LHCN-M2 (cell line): ENCODE results near the gene NDFIP2. TPM values are rescaled to one million over a fixed set of nuclear protein-coding genes. Genes with fewer than 3 reads are reported as not detected.

Experiments used
- DNase-seq: peaks from one replicate; pipeline ENCODE4 v3.0.0-alpha.2; 2012; ENCODE audit warnings: low read depth
- total RNA-seq: library from RNA; depleted of rRNA; stranded (reverse); fragments of >200 nt; gene quantifications from 2 replicates; pipeline ENCODE4 v1.2.3, GENCODE V29; 2014

The NDFIP2 gene
- total RNA-seq, 1 experiment from 2014 or later: 44.1 TPM

DNA sequence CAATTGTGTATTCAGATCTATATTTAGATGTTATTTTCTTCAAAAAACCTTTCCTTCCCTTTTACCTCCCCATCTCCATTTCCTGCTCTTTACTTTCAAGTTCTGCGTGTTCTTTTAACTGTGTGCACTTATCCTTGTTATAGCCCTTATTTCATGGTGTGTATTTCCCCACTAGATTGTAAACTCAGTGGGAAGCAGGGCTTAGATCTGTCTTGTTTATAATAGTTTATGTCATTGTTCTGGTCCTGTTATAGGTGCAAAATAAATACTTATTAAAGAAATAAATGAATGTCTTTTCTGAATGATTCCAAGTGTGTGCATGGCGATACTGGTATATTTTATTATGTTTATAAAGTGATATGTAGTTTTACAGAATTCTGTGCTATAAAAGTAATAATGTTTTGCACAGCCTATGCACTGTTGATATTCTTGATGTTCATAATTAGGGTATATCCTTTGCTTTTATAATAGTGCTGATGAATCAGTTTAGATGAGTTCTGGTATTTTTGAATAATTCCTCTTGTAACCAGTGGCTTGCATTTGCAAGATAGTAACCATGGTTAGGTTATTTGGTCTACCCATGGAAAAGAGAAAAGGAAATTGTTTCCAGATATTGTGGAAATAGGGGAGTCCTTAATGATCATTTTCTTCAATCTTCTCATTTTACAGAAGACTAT, 12.1 kb downstream of the NDFIP2 start:
- no peak for DNase-seq

DNA sequence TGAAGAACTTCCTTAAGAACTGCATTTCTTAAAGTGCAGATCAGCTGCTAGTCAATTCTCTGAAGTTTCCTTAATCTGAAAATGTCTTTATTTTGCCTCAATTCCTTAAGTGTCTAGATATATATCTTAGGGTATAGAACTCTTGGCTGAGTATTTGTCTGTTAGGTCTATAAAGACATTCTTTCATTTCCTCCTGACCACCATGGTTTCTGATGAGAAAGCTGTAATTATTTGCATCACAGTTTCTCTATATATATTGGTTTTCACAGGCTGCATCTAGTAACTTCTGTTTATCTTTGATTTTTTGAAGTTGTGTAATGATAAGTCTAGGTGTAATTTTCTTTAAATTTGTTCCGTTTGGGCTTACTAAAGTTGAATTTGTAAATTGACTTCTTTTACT, 15.2 kb downstream of the NDFIP2 start:
- no peak for DNase-seq

DNA sequence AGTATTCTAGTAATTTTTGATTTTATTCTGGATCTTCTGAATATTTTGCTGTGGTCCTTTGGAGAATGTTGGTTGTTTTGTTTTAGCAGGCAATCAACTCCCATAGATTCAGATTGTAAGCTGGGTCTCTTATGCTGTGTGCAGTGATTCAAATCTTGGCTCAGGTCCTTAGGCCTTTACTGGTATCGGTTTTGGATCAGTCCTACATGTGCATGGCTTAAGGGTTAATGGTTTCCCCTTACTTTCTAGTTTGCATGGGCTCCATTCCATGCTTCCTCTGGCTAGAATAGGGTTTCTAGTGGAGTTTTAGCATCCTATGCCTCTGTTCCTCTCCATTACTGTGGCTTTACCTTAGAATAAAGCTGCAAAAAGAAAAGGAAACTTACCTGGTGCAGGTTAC, 16.1 kb downstream of the NDFIP2 start:
- DNase-seq: no peak

DNA sequence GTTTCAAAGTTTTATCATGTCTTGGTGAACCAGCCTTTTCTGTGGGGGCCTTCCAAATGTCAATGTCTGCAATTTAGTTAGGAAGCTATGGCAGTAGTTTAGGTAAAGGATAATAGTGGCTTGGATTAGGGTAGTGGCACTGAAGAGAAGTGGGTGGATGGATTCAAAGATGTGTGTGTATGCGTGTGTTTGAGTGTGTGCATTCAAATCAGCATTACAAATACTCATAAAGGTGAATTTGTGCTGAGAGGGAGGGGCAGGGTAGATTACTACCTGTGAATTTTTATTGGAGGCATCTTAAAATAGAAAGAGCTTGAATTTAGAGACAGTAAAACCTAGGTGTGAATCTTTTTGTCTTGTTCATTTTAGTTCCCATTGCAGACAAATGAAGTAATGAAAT, 16.9 kb downstream of the NDFIP2 start:
- DNase-seq: no peak

DNA sequence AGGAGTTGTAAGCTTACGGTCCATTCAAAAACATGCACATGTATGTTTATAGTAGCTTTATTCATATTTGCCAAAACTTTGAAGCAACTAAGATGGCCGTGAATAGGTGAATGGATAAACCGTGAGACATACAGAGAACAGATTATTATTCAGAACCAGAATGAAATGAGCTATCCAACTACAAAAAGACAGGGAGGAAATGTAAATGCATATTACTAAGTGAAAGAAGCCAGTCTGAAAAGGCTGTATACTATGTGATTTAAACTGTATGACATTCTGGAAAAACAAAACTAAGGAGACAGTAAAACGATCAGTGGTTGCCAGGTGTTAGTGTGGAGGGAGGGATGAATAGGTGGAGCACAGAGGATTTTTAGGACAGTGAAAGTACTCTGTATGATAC, 19.9 kb downstream of the NDFIP2 start:
- no peak for DNase-seq

DNA sequence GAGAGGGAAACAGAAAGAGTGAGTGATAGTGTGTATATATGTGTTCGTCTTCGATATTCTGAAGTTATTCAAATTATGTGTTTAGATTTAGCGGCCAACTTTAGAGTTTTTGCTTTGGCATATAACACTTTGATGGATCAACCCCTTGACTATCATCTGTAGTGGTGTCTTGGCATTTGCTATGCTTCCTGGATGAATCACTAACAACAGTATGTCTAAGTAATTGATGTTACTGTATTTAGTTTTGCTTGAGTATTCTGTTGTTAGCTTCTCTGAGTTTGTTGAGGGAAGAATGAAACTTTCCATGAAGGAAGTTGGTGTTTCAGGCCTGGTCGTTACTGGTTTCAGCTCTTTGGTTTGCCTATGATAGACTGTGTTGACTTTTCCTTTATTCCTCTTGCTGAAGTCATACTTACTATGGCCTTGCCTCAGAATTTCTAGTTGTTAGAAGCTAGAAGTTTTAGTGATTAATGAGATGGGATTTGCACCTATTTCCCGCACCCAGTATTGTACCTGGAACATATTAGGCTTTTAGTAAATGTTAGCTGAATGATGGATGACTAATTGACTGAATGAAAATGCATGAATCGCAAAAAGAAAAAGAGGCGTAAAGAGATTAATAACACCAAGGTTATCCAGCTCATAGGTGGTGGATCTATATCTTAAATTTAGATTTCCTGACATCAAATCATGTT, 20.7 kb downstream of the NDFIP2 start:
- DNase-seq: peak; percentile 13

DNA sequence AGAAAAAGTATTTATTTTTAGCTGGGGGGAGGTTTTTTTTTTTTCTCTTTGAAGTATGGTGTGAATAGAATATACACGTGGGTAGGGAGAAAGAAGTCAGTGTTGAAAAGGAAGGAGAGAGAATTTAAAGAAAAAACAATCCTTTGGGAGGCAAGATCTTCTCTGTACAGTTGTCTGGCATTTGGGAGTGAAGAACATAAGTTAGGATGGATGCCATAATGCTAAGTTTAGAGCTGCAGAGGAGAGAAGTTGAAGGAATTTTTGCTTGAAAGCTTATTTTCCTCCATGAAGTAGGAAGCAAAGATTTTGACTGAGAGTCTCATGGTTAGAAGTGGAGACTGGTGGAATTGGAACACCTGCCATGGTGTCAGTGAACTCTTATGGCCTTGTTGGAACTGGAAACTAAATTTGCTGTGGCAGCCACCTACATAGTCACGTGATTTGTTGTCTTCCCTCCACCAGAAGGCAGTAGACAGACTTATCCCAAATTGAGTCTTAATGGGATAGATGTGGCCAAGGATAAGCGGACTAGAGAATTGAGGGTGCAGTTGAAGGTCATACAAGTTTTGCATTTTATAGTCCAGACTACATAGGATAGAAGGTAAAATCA, 22.0 kb downstream of the NDFIP2 start:
- no peak for DNase-seq

DNA sequence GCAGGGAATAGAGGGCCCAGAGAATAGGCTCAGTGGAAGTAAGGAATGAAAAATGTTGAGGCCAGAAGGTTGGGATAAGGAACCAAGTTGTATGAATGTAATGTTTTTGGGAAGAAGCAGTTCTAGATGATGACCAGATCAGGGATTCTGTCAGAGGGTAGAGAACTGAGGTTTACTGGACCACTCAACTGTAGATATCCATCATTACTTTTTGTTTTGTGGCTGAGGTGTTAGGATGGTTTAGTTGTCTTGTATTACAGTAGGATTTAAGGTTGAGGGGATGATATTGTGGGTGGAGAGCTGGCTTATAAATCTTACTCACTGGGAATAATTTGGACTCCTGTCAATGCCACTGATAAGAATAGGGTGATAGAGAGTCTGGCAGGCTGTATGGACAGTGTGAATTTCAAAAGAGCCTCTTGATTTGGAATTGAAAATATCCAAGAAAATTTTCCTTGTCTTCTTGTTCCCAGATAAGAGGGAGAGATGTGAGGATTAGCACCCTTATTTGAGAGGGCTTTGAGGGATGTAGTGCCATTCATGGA, 22.6 kb downstream of the NDFIP2 start:
- DNase-seq: no peak

DNA sequence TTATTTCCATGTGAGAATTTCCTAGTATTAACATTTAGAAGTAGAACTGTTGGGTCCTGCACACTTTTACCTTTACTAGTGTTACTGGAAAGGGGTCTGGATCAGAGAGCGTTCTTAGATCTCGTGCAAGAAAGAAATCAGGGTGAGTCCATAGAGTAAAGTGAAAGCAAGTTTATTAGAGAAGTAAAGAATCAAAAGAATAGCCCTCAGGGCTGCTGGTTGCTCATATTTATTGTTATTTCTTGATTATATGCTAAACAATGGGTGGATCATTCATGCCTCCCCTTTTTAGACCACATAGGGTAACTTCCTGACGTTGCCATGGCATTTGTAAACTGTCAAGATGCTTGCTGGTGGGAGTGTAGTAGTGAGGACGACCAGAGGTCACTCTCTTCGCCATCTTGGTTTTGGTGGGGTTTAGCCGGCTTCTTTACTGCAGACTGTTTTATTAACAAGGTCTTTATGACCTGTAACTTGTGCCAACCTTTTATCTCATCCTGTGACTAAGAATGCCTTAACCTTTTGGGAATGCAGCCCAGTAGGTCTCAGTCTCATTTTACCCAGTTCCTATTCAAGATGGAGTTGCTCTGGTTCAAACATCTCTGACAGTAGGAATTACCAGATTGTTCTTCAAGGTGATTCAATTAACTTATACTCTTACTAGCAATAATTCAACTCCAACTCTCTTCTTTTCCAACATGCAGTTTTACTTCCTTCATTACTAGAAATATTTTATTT, 27.4 kb downstream of the NDFIP2 start:
- no peak for DNase-seq

DNA sequence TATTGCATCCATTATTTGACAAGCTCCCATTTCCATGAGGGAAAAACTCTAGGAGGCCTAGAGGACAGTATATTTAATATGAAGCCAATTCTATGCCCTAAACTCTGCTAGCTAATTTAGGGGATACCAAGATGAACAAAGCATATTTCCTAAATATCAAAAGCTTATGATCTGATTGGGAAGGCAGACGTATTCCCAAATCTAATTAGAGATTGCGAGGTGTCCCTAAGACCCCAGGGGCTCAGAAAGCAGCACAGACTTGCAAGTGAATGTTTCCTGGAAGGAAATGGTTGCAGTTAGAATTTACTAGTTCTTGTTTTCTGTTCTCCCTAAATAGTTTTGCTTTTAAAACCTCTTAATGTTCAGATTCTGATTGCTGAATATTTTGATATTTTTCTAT, 30.7 kb downstream of the NDFIP2 start:
- DNase-seq: no peak

DNA sequence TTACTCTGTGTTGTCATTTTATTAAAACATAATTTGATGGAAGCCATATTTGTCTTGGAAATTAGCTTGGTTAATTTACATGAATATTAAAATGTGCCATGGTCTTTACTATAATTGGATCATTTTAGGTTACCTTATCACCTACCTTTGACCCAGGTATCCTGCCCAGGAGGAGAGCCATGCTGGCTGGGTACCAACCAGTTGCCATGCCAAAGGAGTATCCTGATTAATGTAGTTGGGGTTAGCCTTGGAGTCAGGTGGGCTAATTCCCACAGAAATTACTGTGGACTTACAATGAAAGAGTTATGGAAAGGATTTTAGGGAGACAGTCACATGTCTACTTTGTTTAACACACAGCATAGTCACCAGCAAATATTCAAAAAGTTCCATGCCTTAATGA, 32.0 kb downstream of the NDFIP2 start:
- no peak for DNase-seq

DNA sequence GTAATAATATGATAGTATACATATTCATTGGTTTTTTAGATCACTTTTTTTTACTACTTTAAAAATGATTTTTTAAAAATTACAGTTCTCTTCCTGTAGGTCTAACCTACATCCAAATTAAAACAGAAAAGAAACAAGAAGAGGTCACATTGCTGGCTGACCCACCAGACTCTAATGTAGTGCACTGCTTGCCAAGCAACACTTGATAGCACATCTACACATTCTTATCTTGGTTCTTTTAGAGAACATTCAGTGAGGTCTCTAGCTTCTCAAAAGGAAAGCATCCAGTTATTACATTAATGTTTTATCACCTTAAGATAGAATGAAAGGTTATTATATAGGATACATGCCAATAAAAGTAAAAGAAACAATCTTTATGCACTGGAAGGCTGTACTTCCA, 35.6 kb downstream of the NDFIP2 start:
- DNase-seq: no peak

DNA sequence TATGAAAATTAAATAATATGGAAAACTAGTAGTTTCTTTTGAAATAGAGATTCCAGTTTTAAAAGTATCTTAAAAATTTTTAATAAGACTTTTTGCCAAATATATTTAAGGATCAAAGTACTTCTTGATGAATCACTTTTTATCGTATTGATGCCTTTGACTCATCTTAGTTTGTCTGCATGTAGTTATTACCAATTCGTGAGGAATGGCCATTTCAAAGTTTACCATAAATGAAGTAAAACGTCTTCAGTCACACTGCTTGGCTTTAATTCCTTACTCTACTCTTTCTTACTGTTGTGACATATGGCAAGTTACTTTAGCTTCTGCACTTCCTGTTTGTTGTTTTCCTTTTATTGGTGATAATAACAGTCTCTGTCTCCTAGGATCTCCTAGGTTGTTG, 38.3 kb downstream of the NDFIP2 start:
- no peak for DNase-seq

DNA sequence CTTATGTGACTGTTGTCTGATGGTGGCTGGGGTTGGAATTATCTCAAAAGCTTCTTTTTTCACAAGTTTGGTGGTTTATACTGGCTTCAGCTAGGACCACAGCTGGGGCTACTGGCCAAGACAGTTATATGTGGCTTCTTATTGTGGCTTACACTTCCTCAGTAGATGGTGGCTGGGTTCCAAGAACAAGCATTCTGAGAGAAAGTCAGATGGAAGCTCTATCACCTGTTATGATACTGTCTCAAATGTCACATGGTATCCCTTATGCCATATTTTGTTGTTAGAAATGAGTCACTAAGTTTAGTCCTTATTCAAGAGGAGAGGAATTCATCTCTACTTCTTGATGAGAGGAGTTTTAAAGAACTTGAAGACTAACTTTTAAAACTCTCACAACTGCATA, 41.6 kb downstream of the NDFIP2 start:
- DNase-seq: peak; percentile 99

DNA sequence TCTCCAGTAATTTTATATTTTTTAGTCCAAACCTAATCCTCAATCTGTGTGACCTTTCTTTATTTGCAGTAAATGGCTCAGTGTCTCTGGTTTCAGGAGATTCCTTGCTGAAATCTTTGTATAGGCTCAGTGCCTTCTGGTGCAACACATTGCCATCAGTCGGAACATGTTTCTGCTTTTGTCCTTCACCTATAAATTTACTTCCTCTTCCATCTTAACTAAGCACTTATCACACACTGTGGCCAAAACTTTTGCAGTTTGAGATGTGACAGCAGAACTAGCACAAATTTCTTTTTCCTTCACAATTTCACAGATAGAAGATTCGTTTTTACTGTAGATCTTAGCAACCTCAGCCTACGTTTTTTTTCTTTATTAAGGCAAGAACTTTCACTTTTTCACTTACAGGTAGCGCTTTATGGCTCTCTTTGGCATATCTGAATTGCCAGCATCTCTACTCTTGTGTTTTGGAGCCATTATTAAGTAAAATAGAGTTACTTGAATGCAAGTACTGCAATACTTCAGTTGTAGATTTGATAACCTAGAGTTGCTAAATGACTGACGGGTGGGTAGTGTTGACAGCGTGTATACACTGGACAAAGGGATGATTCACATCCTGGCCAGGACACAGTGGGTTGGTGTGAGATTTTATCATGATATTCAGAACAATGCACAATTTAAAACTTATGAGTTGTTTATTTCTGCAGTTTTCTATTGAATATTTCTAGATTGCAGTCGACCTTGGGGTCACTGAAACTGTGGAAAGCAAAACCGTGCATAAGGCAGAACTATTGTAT, 44.3 kb downstream of the NDFIP2 start:
- DNase-seq: peak; percentile 67

DNA sequence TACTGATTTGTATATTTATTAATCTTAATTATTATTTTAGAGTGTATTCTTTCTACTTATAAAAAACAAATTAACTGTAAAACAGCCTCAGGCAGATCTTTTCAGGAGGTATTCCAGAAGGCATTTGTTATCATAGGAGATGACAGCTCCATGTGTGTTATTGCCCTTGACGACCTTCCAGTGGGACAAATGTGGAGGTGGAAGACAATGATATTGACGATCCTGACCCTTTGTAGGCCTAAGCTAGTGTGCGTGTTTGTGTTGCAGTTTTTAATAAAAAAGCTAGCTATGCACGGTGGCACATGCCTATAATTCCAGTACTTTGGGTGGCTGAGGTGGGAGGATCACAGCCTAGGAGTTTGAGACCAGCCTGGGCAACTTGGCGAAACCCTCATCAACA, 46.7 kb downstream of the NDFIP2 start:
- DNase-seq: no peak

DNA sequence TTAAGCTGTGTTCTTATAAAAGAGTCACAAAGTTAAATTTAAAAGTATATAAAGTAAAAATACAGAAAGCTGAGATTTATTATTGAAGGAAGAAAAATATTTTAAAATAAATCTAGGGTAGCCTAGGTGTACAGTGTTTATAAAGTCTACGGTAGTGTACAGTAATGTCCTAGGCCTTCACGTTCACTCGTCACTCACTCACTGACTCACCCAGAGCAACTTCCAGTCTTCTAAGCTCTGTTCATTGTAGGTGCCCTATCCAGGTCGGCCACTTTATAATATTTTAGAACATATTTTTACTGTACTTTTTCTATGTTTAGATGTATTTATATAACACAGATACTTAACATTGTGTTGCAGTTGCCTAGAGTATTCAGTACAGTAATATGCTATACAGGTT, 47.4 kb downstream of the NDFIP2 start:
- no peak for DNase-seq

DNA sequence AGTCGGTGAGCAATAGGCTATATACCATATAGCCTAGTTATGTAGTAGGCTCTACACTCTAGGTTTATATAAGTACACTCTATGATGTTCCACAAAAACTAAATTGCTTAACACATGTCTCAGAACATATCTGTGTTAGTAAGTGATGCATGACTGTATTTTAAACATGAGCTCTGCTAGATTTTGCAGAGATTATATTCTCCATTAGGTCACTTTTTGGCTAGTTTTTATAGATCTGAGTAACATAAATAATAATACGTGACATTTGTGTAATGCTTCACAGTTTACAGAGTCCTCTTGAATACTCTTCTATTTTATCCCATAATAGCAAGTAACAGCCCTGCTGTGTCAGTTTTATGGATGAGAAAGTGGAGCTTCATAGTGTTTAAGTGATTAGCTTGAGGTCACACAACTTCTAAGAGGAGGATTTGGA, 47.8 kb downstream of the NDFIP2 start:
- no peak for DNase-seq

DNA sequence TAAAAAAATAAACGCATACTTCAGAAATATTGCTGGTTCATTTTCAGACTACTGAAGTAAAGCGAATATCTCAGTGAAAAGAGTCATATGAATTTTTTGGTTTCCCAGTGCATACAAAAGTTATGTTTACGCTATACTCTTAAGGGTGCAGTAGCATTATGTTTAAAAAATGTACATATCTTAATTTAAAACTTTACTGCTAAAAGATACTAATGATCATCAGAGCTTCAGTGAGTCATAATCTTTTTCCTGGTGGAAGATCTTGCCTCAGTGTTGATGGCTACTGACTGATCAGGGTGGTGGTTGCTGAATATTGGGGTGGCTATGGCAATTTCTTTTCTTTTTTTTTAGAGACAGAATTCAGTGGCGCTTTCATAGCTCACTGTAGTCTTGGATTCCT, 48.9 kb downstream of the NDFIP2 start:
- no peak for DNase-seq

DNA sequence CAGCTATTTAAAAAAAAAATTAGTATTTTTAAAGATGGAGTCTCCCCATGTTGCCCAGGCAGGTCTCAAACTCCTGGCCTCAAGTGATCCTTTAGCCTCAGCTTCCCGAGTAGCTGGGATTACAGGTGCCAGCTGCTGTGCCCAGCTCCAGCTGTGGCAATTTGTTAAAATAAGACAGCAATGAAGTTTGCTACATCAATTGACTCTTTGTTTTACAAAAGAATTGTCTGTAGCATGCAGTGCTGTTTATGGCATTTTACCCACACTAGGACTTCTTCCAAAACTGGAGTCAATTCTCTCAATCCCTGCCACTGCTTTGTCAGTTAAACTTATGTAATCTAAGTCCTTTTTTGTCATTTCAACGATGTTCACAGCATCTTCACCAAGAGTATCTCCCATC, 49.3 kb downstream of the NDFIP2 start:
- no peak for DNase-seq

DNA sequence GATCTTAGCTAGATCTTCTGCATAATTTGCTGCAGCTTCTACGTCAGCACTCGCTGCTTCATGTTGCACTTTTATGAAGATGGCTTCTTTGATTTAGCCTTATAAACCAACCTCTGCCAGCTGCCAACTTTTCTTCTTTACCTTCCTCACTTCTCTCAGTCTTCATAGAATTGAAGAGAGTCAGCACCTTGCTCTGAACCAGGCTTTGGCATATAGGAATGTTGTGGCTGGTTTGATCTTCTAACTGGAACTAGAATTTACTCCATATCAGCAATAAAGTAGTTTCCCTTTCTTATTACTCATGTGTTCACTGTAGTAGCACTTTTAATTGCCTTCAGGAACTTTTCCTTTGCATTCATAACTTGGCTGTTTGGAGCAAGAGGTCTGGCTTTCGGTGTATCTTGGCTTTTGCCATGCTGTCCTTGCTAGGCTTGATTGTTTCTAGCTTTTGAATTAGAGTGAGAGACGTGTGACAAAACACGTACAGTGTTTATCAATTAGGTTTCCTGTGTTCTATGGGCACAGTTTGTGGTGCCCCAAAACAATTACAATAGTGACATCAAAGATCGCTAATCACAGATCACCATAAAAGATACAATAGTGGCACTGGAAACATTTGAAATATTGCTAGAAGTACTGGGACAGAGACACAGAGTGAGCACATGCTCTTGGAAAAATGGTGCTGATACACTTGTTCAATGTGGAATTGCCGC, 50.7 kb downstream of the NDFIP2 start:
- no peak for DNase-seq
